Astrocyte (in vitro differentiated cells and primary cell): Measurements from ENCODE around the gene BEST2. TPM values are rescaled to one million over a fixed set of nuclear protein-coding genes. Genes with fewer than 3 reads are reported as not detected.

Experiments
- DNase-seq: peaks from one replicate; pipeline ENCODE4 v3.0.0-alpha.2; 2010; ENCODE audit warnings: low read depth
- FAIRE-seq: peaks from 2 replicates; lab custom pipeline; 2011; peaks lifted over from hg19 to GRCh38; lab: Jason Lieb, UNC
- H2AFZ ChIP-seq: 2 replicates; pipeline ENCODE4 v1.6.0; 2012; ENCODE audit warnings: low read depth, low read length, inconsistent platforms
- H3K27ac ChIP-seq: 2 replicates; pipeline ENCODE4 v1.5.1; 2011; ENCODE audit warnings: low read depth, low read length, inconsistent platforms
- H3K27me3 ChIP-seq: 2 replicates; pipeline ENCODE4 v1.6.0; 2011; ENCODE audit warnings: low read length, inconsistent platforms; ENCODE audit not compliant: insufficient read depth
- H3K36me3 ChIP-seq: 2 replicates; pipeline ENCODE4 v1.5.1; 2011; ENCODE audit warnings: low read length, inconsistent platforms; ENCODE audit not compliant: insufficient read depth
- H3K4me1 ChIP-seq: 2 replicates; pipeline ENCODE4 v1.5.1; 2011; ENCODE audit warnings: low read length, inconsistent platforms; ENCODE audit not compliant: insufficient read depth
- H3K4me2 ChIP-seq: 2 replicates; pipeline ENCODE4 v1.6.0; 2012; ENCODE audit warnings: low read length, inconsistent platforms
- H3K4me3 ChIP-seq: 2 replicates; pipeline ENCODE4 v1.5.1; 2011; ENCODE audit warnings: low read depth, mild to moderate bottlenecking, low read length, inconsistent platforms; ENCODE audit not compliant: insufficient read depth
- H3K79me2 ChIP-seq: 2 replicates; pipeline ENCODE4 v1.6.0; 2012; ENCODE audit warnings: mild to moderate bottlenecking, low read length, inconsistent platforms; ENCODE audit not compliant: insufficient read depth
- H3K9ac ChIP-seq: 2 replicates; pipeline ENCODE4 v1.6.0; 2012; ENCODE audit warnings: mild to moderate bottlenecking, low read length, inconsistent platforms
- H3K9me3 ChIP-seq: 2 replicates; pipeline ENCODE4 v1.5.1; 2012; ENCODE audit warnings: low read depth, mild to moderate bottlenecking, low read length, inconsistent platforms; ENCODE audit not compliant: insufficient read depth
- H4K20me1 ChIP-seq: 2 replicates; pipeline ENCODE4 v1.6.0; 2012; ENCODE audit warnings: low read length, inconsistent platforms; ENCODE audit not compliant: insufficient read depth
- H3K27ac Mint-ChIP-seq: one replicate; pipeline ENCODE4 v1.8.0; 2021; ENCODE audit warnings: mild to moderate bottlenecking, mixed read lengths; ENCODE audit not compliant: unreplicated experiment
- H3K27me3 Mint-ChIP-seq: one replicate; pipeline ENCODE4 v1.8.0; 2021; ENCODE audit warnings: low read depth, mixed read lengths; ENCODE audit not compliant: unreplicated experiment
- H3K36me3 Mint-ChIP-seq: one replicate; pipeline ENCODE4 v1.8.0; 2021; ENCODE audit warnings: low read depth, mixed read lengths; ENCODE audit not compliant: unreplicated experiment
- H3K4me1 Mint-ChIP-seq: one replicate; pipeline ENCODE4 v1.8.0; 2021; ENCODE audit warnings: low read depth, mixed read lengths; ENCODE audit not compliant: unreplicated experiment
- H3K4me3 Mint-ChIP-seq: one replicate; pipeline ENCODE4 v1.8.0; 2021; ENCODE audit warnings: mild to moderate bottlenecking, moderate library complexity, mixed read lengths; ENCODE audit not compliant: unreplicated experiment
- H3K9me3 Mint-ChIP-seq: one replicate; pipeline ENCODE4 v1.8.0; 2021; ENCODE audit warnings: mild to moderate bottlenecking, mixed read lengths; ENCODE audit not compliant: unreplicated experiment
- CTCF ChIP-seq: IDR thresholded peaks from 2 replicates; pipeline ENCODE4 v1.5.1; 2011; ENCODE audit warnings: low read depth, mild to moderate bottlenecking, inconsistent platforms, low read length, moderate library complexity; ENCODE audit not compliant: insufficient read depth
- EZH2 ChIP-seq: IDR thresholded peaks from 2 replicates; pipeline ENCODE4 v1.6.1; 2012; ENCODE audit warnings: mild to moderate bottlenecking, low read length, inconsistent platforms; ENCODE audit not compliant: insufficient read depth
- total RNA-seq: library from RNA; stranded (reverse); gene quantifications from 2 replicates; pipeline ENCODE4 v1.2.1, GENCODE V29; 2021

The BEST2 gene
- total RNA-seq, 1 donor from 2014 or later = not detected

GRCh38 chr19:12778905-12779161, 27.2 kb downstream of the BEST2 start:
- peak overlapping the region; percentile 68 for H3K4me3 ChIP-seq
- H3K36me3 ChIP-seq = no peaks in the 10 kb centered on the region
- H3K4me3 Mint-ChIP-seq = peak overlapping the region; percentile 85

GRCh38 chr19:12779162-12779993, 27.8 kb downstream of the BEST2 start:
- Histone ChIP-seq H4K20me1 (no peaks in the 10 kb centered on the region), H3K4me1 (peaks cover 51% of the 10 kb centered on the region), H3K4me3 (peak overlapping the region; percentile 68), H3K27me3 (no peaks in the 10 kb centered on the region), H2AFZ (peak overlapping the region; percentile 88), H3K79me2 (no peaks in the 10 kb centered on the region), H3K36me3 (no peaks in the 10 kb centered on the region), H3K9me3 (no peaks in the 10 kb centered on the region), H3K27ac (peak overlapping the region; percentile 89), H3K9ac (peak overlapping the region; percentile 84), H3K4me2 (peak overlapping the region; percentile 89)
- peak overlapping the region; percentile 85 for H3K4me3 Mint-ChIP-seq
- no peaks in the 10 kb centered on the region for H3K9me3 Mint-ChIP-seq
- peaks cover 2% of the 10 kb centered on the region for H3K36me3 Mint-ChIP-seq
- TF ChIP-seq CTCF (no peak), EZH2 (no peak)
- FAIRE-seq (no peak), DNase-seq (peak; percentile 77)
- H3K27me3 Mint-ChIP-seq = no peaks in the 10 kb centered on the region
- peaks cover 21% of the 10 kb centered on the region for H3K4me1 Mint-ChIP-seq
- peak overlapping the region; percentile 95 for H3K27ac Mint-ChIP-seq

More at GRCh38 chr19:12778905-12779161, 27.2 kb downstream of the BEST2 start:
- Histone ChIP-seq H3K9ac (peak overlapping the region; percentile 84), H3K27me3 (no peaks in the 10 kb centered on the region), H3K4me1 (peaks cover 47% of the 10 kb centered on the region), H3K9me3 (no peaks in the 10 kb centered on the region), H4K20me1 (no peaks in the 10 kb centered on the region), H2AFZ (peak overlapping the region; percentile 88), H3K4me2 (peak overlapping the region; percentile 89), H3K27ac (peak overlapping the region; percentile 89), H3K79me2 (no peaks in the 10 kb centered on the region)
- no peaks in the 10 kb centered on the region for H3K27me3 Mint-ChIP-seq
- FAIRE-seq (no peak), DNase-seq (no peak)
- no peaks in the 10 kb centered on the region for H3K9me3 Mint-ChIP-seq
- peaks cover 2% of the 10 kb centered on the region for H3K36me3 Mint-ChIP-seq
- TF ChIP-seq CTCF = no peak
- no peak for TF ChIP-seq EZH2
- H3K4me1 Mint-ChIP-seq = peaks cover 23% of the 10 kb centered on the region
- peak overlapping the region; percentile 95 for H3K27ac Mint-ChIP-seq

GRCh38 chr19:12782174-12782423, 30.5 kb downstream of the BEST2 start:
- Histone ChIP-seq H4K20me1 (no peaks in the 10 kb centered on the region), H3K4me2 (peak overlapping the region; percentile 94), H3K9ac (peak overlapping the region; percentile 83), H3K36me3 (no peaks in the 10 kb centered on the region), H2AFZ (peak overlapping the region; percentile 79), H3K9me3 (no peaks in the 10 kb centered on the region), H3K27ac (peak overlapping the region; percentile 81), H3K4me1 (peaks cover 60% of the 10 kb centered on the region), H3K27me3 (no peaks in the 10 kb centered on the region), H3K4me3 (peak overlapping the region; percentile 59), H3K79me2 (no peaks in the 10 kb centered on the region)
- Mint-ChIP-seq H3K4me3 (peak overlapping the region; percentile 76), H3K27ac (peak overlapping the region; percentile 94), H3K4me1 (peaks cover 21% of the 10 kb centered on the region), H3K36me3 (no peaks in the 10 kb centered on the region), H3K9me3 (no peaks in the 10 kb centered on the region), H3K27me3 (no peaks in the 10 kb centered on the region)
- TF ChIP-seq EZH2 (no peak), CTCF (no peak)
- DNase-seq (no peak), FAIRE-seq (no peak)
